Natural killer cell (primary cell): Measurements from ENCODE around the gene HOXB6. TPM values are rescaled to one million over a fixed set of nuclear protein-coding genes. Genes with fewer than 3 reads are reported as not detected.

ENCODE experiments used
- ATAC-seq, 3 donors: fragments of 150-1000 bp in 2 of 3; fragments of 200-7000 bp in 1 of 3; cut with Tn5 transposase; 1 replicate in 1 of 3; 2 replicates in 2 of 3; pipeline ENCODE4 v1.10.0; 2021; ENCODE audit warnings: mild to moderate bottlenecking in 2 of 3, moderate library complexity in 2 of 3
- DNase-seq, 2 donors: peaks; one replicate each; pipeline versions ENCODE4 v3.0.0 to v3.0.0-alpha.2; 2013 to 2021; ENCODE audit warnings: mixed read lengths in 1 of 2
- H3K27ac ChIP-seq: one replicate; pipeline ENCODE4 v1.5.1; 2013; ENCODE audit warnings: mild to moderate bottlenecking, low read length
- H3K27me3 ChIP-seq: one replicate; pipeline ENCODE4 v1.6.1; 2013; ENCODE audit warnings: low read length; ENCODE audit not compliant: control insufficient read depth, insufficient read depth
- H3K36me3 ChIP-seq: one replicate; pipeline ENCODE4 v1.6.1; 2013; ENCODE audit warnings: low read length; ENCODE audit not compliant: control insufficient read depth, insufficient read depth
- H3K4me1 ChIP-seq: one replicate; pipeline ENCODE4 v1.6.1; 2013; ENCODE audit warnings: low read length; ENCODE audit not compliant: control insufficient read depth, insufficient read depth
- H3K4me3 ChIP-seq: one replicate; pipeline ENCODE4 v1.5.1; 2013; ENCODE audit warnings: low read length
- H3K9me3 ChIP-seq: one replicate; pipeline ENCODE4 v1.6.1; 2013; ENCODE audit warnings: low read length; ENCODE audit not compliant: control insufficient read depth, insufficient read depth
- H3K27ac Mint-ChIP-seq, 2 donors: one replicate each; pipeline ENCODE4 v1.8.0; 2022; ENCODE audit warnings: mild to moderate bottlenecking in 2 of 2, mixed read lengths in 2 of 2, moderate library complexity in 1 of 2
- H3K27me3 Mint-ChIP-seq, 2 donors: one replicate each; pipeline ENCODE4 v1.8.0; 2022; ENCODE audit warnings: low read depth in 2 of 2, mixed read lengths in 2 of 2
- H3K36me3 Mint-ChIP-seq: one replicate; pipeline ENCODE4 v1.8.0; 2022; ENCODE audit warnings: mixed read lengths
- H3K4me1 Mint-ChIP-seq, 2 donors: one replicate each; pipeline ENCODE4 v1.8.0; 2022; ENCODE audit warnings: mixed read lengths in 2 of 2
- H3K4me3 Mint-ChIP-seq: one replicate; pipeline ENCODE4 v1.8.0; 2022; ENCODE audit warnings: mild to moderate bottlenecking, moderate library complexity, mixed read lengths
- H3K9me3 Mint-ChIP-seq, 2 donors: one replicate each; pipeline ENCODE4 v1.8.0; 2022; ENCODE audit warnings: mixed read lengths in 2 of 2
- CTCF ChIP-seq: fragments of 200-600 bp; IDR thresholded peaks from one replicate; pipeline ENCODE4 v1.8.0; 2022; ENCODE audit warnings: antibody characterized with exemption
- WGBS: methylation state at CpG from one replicate; pipeline ENCODE4 v1.1.7; 2013; ENCODE audit warnings: missing lambda C conversion rate; ENCODE audit not compliant: insufficient coverage; 5-methylcytosine and 5-hydroxymethylcytosine counted together
- intact Hi-C: fragments of 100-400 bp; cut with micrococcal nuclease; formaldehyde crosslinking; loops from one replicate; pipeline ENCODE4 v1.14.2; 2022
- total RNA-seq, 4 donors: library from RNA; stranded (reverse); fragments of 120-200 nt in 1 of 4; gene quantifications; one replicate each; pipeline versions ENCODE4 v1.2.3 to v1.2.4, GENCODE V29; 2013 to 2022

HOXB6 gene
- total RNA-seq, 3 donors from 2014 or later (not counting 1 experiment from before 2014, with no cell fraction given), result not detected

GRCh38 chr17:48624118-48624517 is 19.3 kb upstream of the HOXB6 start:
- H3K36me3 ChIP-seq, result no peaks in the 10 kb centered on the region
- H3K4me1 ChIP-seq, result peaks cover 28% of the 10 kb centered on the region
- Mint-ChIP-seq H3K27me3 (peaks cover 78 to 81% of the 10 kb centered on the region in 2 donors), H3K4me3 (peak overlapping the region; percentile 49), H3K27ac (no peak overlapping the region), H3K36me3 (no peaks in the 10 kb centered on the region), H3K4me1 (peaks cover 20 to 23% of the 10 kb centered on the region in 2 donors), H3K9me3 (no peaks in the 10 kb centered on the region)
- 87% methylated on average over 5 of the region's 5 CpGs for WGBS
- TF ChIP-seq CTCF, result no peak
- intact Hi-C loops, result loop anchor here (5.0 kb wide), 1 partner anchor 542 kb away; no protein-coding TSS in a partner anchor
- DNase-seq (no peak), ATAC-seq (no peak)
- H3K4me3 ChIP-seq, result no peak overlapping the region
- H3K9me3 ChIP-seq, result no peaks in the 10 kb centered on the region
- no peak overlapping the region for H3K27ac ChIP-seq
- peaks cover 73% of the 10 kb centered on the region for H3K27me3 ChIP-seq

GRCh38 chr17:48623583-48623982 is 18.8 kb upstream of the HOXB6 start:
- DNase-seq (no peak), ATAC-seq (no peak)
- TF ChIP-seq CTCF, result no peak
- intact Hi-C loops, result loop anchor here (5.0 kb wide), 1 partner anchor 541 kb away; no protein-coding TSS in a partner anchor
- Mint-ChIP-seq H3K4me1 (peaks cover 23 to 29% of the 10 kb centered on the region in 2 donors), H3K27ac (no peak overlapping the region), H3K27me3 (peaks cover 78 to 82% of the 10 kb centered on the region in 2 donors), H3K9me3 (no peaks in the 10 kb centered on the region), H3K4me3 (no peak overlapping the region), H3K36me3 (no peaks in the 10 kb centered on the region)
- Histone ChIP-seq H3K27me3 (peaks cover 73% of the 10 kb centered on the region), H3K36me3 (no peaks in the 10 kb centered on the region), H3K4me3 (no peak overlapping the region), H3K9me3 (no peaks in the 10 kb centered on the region), H3K4me1 (peaks cover 33% of the 10 kb centered on the region), H3K27ac (no peak overlapping the region)
- whole genome bisulfite sequencing, result 54% methylated on average over 3 of the region's 4 CpGs

GRCh38 chr17:48622857-48623256 is 18.1 kb upstream of the HOXB6 start:
- Mint-ChIP-seq H3K27me3 (peaks cover 78 to 81% of the 10 kb centered on the region in 2 donors), H3K36me3 (no peaks in the 10 kb centered on the region), H3K4me3 (no peak overlapping the region), H3K4me1 (peaks cover 29 to 34% of the 10 kb centered on the region in 2 donors), H3K27ac (no peak overlapping the region), H3K9me3 (no peaks in the 10 kb centered on the region)
- Histone ChIP-seq H3K27me3 (peaks cover 75% of the 10 kb centered on the region), H3K27ac (no peak overlapping the region), H3K36me3 (no peaks in the 10 kb centered on the region), H3K9me3 (no peaks in the 10 kb centered on the region), H3K4me3 (no peak overlapping the region), H3K4me1 (peaks cover 41% of the 10 kb centered on the region)
- no peak for TF ChIP-seq CTCF
- WGBS, result 91% methylated on average over 11 of the region's 11 CpGs
- intact Hi-C loops, result loop anchor here (5.0 kb wide), 1 partner anchor 541 kb away; no protein-coding TSS in a partner anchor
- ATAC-seq, result no peak
- DNase-seq, result no peak
